ENCODE data around the gene OGFR.

The OGFR gene

DNA sequence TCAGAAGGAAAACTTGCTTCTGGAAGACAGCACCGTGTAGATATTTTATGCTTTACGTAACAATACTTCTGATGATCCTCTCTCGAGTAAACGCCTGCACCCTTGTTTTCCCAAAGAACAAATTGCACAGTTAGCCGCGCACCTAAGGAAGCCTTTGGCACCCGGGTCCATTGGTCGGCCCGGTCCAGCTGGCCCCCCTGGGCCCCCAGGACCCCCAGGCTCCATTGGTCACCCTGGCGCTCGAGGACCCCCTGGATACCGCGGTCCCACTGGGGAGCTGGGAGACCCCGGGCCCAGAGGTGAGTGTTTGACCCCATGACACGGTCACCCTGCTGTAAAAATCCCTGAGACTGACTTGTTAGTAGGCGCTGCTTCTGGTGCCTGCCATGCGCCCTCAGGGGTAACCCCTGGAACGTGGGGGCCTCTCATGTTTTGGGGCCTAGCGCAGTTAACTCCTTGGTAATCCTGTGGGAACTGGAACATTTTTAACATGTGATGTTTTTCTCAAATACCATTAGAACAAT, 32.4 kb downstream of the OGFR start:
- TF ChIP-seq CTCF (IDR thresholded peaks at IDR 0.05; ENCODE audit: insufficient read depth, low read depth, low read length, missing control alignments) = no peak
- DNase-seq (ENCODE audit: low read depth) = no peak
- no peak overlapping the region for H3K4me3 ChIP-seq (ENCODE audit: low read length)

DNA sequence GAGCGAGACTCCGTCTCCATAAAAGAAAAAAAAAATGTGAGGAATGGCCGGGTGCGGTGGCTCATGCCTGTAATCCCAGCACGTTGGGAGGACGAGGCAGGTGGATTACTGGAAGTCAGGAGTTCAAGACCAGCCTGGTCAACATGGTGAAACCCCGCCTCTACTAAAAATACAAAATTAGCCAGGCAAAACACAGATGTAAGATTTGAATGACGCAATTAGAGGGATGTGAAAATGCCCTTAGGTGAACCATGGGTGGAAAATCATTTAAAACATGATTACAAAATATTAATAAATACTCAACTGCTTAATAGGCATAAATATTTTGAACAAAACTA, 33.1 kb downstream of the OGFR start:
- DNase-seq (ENCODE audit: low read depth) = no peak
- no peak for TF ChIP-seq CTCF (IDR thresholded peaks at IDR 0.05; ENCODE audit: insufficient read depth, low read depth, low read length, missing control alignments)
- no peak overlapping the region for H3K4me3 ChIP-seq (ENCODE audit: low read length)

- no peak for TF ChIP-seq CTCF (IDR thresholded peaks at IDR 0.05; ENCODE audit: insufficient read depth, low read depth, low read length, missing control alignments)
- no peak overlapping the region for H3K4me3 ChIP-seq (ENCODE audit: low read length)
- DNase-seq (ENCODE audit: low read depth) = peak; percentile 53
Measured at GRCh38 chr20:62838128-62838891, 33.7 kb downstream of the OGFR start.

GRCh38 chr20:62839261-62839660, 34.6 kb downstream of the OGFR start:
- H3K4me3 ChIP-seq (ENCODE audit: low read length) = no peak overlapping the region
- TF ChIP-seq CTCF (IDR thresholded peaks at IDR 0.05; ENCODE audit: insufficient read depth, low read depth, low read length, missing control alignments) = no peak
- DNase-seq (ENCODE audit: low read depth) = no peak

- TF ChIP-seq CTCF (IDR thresholded peaks at IDR 0.05; ENCODE audit: insufficient read depth, low read depth, low read length, missing control alignments) = no peak
Measured at GRCh38 chr20:62839816-62840215, 35.2 kb downstream of the OGFR start.

DNA sequence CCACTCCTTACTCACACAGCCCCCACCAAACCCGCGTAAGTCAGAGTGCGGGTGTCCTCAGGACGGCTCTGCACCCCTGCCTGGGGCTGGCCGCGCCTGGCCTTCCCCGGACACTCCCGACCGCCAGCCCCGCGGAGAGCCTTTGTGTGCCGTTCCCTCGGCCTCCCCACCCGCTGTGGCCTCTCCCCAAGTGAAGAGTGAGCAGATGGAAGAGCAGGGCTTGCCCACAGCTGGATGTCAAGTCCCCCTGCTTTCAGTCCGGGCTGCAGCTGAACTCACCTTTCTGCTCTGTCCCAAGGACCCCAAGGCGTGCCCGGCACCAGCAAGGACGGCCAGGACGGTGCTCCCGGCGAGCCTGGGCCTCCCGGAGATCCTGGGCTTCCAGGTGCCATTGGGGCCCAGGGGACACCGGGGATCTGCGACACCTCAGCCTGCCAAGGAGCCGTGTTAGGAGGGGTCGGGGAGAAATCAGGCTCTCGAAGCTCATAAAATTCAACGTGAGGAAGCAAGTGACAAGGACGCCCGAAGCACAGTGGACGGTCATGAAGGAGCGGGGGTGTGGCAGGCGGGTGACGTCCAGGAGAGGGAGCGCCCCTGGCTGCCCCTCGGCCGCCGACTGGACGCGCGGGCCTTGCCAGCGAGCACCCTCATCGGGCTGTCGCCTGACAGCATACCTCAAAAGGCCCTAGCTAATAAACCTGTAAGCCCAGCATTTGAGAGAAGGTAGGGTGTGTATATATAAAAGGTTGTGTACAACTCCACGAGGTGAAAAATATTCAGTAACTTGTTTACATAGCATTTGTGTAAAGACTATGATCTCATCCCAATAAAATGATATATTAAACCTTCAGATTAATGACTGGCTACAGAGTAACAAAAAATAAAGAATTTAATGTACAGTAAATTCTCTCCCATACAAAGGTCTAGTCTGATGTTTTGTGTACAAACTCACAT, 35.9 kb downstream of the OGFR start:
- no peak for TF ChIP-seq CTCF (IDR thresholded peaks at IDR 0.05; ENCODE audit: insufficient read depth, low read depth, low read length, missing control alignments)
- no peak for DNase-seq (ENCODE audit: low read depth)
- H3K4me3 ChIP-seq (ENCODE audit: low read length) = no peak overlapping the region

More at GRCh38 chr20:62839816-62840215, 35.2 kb downstream of the OGFR start:
- no peak overlapping the region for H3K4me3 ChIP-seq (ENCODE audit: low read length)
- no peak for DNase-seq (ENCODE audit: low read depth)

All from epithelial cell of esophagus (primary cell).